KOPT-K1 (cell line): ENCODE data around the gene ANKZF1.
A peak's percentile ranks its signal among the peaks of the same experiment; 100 is the strongest.

Source experiments
- H3K27ac ChIP-seq: fragments of 200-600 bp; sonication (generic); 2 replicates; pipeline ENCODE4 v1.5.1; 2016; ENCODE audit warnings: antibody characterized with exemption, mild to moderate bottlenecking, low read depth, low read length; ENCODE audit not compliant: poor library complexity, severe bottlenecking
- H3K36me3 ChIP-seq: fragments of 200-600 bp; sonication (generic); 2 replicates; pipeline ENCODE4 v1.5.1; 2017; ENCODE audit warnings: antibody characterized with exemption, mild to moderate bottlenecking, low read length, moderate library complexity; ENCODE audit not compliant: insufficient read depth
- H3K9me3 ChIP-seq: fragments of 200-600 bp; sonication (generic); 2 replicates; pipeline ENCODE4 v1.5.1; 2017; ENCODE audit warnings: antibody characterized with exemption, low read length, mild to moderate bottlenecking; ENCODE audit not compliant: insufficient read depth, poor library complexity, severe bottlenecking

ANKZF1 gene

DNA sequence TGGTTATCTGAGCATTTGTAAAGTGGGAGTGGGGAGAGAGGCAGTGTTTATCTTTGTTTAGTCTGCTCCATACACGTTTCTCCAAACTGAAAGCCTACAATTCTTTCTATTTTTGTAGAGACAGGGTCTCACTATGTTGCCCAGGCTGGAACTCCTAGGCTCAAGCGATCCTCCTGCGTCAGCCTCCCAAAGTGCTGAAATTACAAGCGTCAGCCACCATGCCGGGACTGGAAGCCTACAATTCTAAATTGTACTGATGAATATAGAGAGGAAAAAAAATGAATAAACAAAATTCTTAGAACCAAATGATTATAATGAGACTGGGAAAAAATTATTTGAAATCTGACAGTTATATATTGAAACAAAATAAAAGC lies 24.5 kb upstream of the ANKZF1 start:
- no peaks in the 10 kb centered on the region for H3K9me3 ChIP-seq
- no peak overlapping the region for H3K27ac ChIP-seq
- H3K36me3 ChIP-seq = peaks cover 21% of the 10 kb centered on the region; the same call in 1 of the 2 replicates

GRCh38 chr2:219205981-219206327 lies 23.7 kb upstream of the ANKZF1 start:
- Histone ChIP-seq H3K27ac (peak overlapping the region; percentile 84), H3K36me3 (peaks cover 25% of the 10 kb centered on the region; the same call in 1 of the 2 replicates), H3K9me3 (no peaks in the 10 kb centered on the region)

- peak within 1 kb of the TSS; percentile 84 for H3K27ac ChIP-seq
- no peaks in the 10 kb centered on the region for H3K9me3 ChIP-seq
- peaks cover 25% of the 10 kb centered on the region; the same call in 1 of the 2 replicates for H3K36me3 ChIP-seq
Measured at GRCh38 chr2:219206328-219207133, 23.1 kb upstream of the ANKZF1 start, which contains the start of gene ZFAND2B. Gene ZFAND2B, plus strand, starts transcription at chr2:219206782. Its CDS starts 206 bp downstream, at chr2:219206988.

- H3K9me3 ChIP-seq = no peaks in the 10 kb centered on the region
- H3K36me3 ChIP-seq = peaks cover 29% of the 10 kb centered on the region; the same call in 1 of the 2 replicates
- peak overlapping the region; percentile 84 for H3K27ac ChIP-seq
Measured at GRCh38 chr2:219207134-219207883, 22.3 kb upstream of the ANKZF1 start.

GRCh38 chr2:219207884-219208740 lies 21.5 kb upstream of the ANKZF1 start:
- peaks cover 36% of the 10 kb centered on the region; the same call in 1 of the 2 replicates for H3K36me3 ChIP-seq
- no peaks in the 10 kb centered on the region for H3K9me3 ChIP-seq
- H3K27ac ChIP-seq = peak overlapping the region; percentile 84

DNA sequence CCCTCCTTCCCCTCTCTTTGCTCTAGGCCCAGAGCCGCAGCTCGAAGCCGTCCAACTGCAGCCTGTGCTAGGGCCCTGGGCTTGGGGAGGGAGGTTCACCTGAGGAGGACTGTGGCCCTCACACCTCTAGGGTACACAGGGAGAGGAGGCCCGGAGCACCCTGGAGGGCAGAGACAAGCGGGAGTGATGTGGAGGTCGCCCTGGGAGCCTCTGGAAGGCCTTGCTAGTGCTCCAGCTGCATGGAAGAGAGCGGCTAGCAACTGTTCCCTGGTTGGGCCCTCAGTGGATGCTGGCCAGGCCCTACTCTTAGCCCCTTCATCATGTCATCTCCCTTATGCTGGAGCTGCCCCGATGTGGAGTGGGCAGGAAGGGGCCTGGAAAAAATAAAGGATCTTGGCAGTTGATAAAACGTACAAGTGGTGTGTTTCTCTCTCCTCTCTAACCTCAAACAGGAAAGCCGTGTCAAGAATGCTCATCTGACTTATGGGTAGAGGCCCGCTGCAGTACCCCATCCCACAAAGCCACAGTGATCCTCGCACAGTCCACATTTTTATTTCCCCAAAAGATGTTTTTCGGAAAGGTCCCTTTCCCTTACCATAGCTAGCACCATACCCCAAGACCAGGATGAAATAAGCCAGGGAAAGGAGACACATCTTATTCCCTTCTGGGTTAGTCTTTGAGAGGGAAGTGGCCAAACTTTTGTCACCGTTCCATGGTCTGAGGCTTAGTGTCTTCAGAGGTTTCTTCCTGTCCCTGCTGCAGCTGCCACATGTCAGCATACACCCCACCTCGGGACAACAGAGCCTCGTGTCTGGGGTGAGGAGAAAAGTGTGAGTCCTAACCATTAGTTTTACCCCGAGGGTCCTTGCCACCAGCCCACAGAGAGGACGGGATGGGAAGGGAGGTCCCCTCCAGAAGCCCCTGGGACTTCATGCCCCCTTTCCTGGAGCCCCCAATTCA lies 20.1 kb upstream of the ANKZF1 start:
- H3K36me3 ChIP-seq = peaks cover 48% of the 10 kb centered on the region; the same call in 1 of the 2 replicates
- H3K9me3 ChIP-seq = no peaks in the 10 kb centered on the region
- H3K27ac ChIP-seq = peak overlapping the region; percentile 84

- H3K36me3 ChIP-seq = peaks cover 53% of the 10 kb centered on the region; the same call in 1 of the 2 replicates
- H3K27ac ChIP-seq = peak overlapping the region; percentile 84
- no peaks in the 10 kb centered on the region for H3K9me3 ChIP-seq
Measured at GRCh38 chr2:219210196-219210885, 19.3 kb upstream of the ANKZF1 start.

DNA sequence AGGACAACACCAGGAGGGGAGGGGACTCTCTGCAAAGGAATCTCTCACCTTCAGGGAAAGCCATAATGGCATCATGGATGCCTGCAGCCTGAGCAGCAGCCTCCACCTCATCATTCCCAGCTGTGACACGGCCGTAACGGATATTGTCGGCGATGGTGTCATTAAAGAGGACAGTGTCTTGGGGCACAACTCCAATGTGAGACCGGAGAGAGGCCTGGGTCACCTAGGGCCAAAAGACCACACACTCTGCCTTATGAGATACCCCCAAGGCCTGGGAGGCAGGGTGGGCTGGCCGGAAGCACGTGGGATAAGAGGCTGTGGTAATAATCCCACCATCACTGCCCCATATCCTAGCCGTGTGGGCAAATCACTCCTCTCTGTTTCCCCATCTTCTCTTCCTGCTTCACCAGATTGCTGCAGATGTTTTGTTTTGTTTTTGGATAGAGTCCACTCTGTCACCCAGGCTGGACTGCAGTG lies 18.7 kb upstream of the ANKZF1 start:
- Histone ChIP-seq H3K27ac (peak overlapping the region; percentile 84), H3K36me3 (peaks cover 53% of the 10 kb centered on the region; the same call in 1 of the 2 replicates), H3K9me3 (no peaks in the 10 kb centered on the region)

- H3K9me3 ChIP-seq = no peaks in the 10 kb centered on the region
- peaks cover 49% of the 10 kb centered on the region; the same call in 1 of the 2 replicates for H3K36me3 ChIP-seq
- H3K27ac ChIP-seq = no peak overlapping the region
Measured at GRCh38 chr2:219213026-219213415, 16.6 kb upstream of the ANKZF1 start.

DNA sequence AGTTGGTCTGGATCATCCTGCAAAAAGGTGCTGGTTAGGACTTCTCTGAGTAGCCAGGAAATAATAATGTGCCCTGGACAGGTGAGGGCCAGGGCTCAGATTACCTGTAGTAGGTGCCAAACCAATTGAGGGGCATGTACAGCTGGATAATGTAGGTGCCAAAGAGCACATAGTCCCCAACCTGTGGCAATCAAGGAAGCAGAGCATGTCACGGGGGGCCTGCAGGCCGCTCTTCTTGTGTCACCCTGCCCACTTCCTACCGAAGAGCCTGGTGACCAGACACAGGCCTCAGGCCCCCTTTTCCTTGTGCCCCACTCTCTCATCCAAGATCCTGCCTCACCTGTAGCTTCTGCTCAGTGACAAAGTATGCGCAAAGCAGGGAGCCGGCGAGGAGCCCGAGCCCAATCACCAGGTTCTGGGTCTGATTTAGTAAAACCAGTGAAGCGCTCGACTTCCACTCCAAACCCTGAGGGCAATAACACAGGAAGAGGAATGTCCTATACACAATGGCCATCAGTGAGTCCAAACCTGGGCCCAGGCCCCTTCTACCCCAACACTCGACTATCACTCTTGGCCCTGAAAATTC lies 16.0 kb upstream of the ANKZF1 start:
- Histone ChIP-seq H3K27ac (no peak overlapping the region), H3K36me3 (peaks cover 43% of the 10 kb centered on the region; the same call in 1 of the 2 replicates)

DNA sequence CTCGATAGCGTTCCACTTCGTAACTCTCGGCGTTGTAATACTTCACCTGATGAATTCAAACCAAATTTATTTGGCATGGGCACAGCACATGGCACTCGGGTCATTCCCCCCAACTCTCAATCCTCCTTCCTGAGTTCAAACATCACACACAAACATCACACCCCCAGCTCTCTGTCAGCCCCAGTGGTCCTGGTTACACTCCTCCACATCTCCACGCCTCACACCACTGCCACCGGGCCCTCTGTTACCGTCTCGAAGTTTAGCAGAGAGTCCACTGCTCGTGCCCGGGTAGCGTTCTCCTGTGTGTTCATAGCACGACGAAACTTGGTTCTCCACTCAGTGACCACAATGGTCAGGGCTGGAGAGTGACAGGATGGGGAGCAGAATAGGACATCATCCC lies 15.5 kb upstream of the ANKZF1 start:
- no peaks in the 10 kb centered on the region for H3K9me3 ChIP-seq
- H3K36me3 ChIP-seq = peaks cover 37% of the 10 kb centered on the region; the same call in 1 of the 2 replicates
- no peak overlapping the region for H3K27ac ChIP-seq

More for the DNA sequence above, 16.0 kb upstream of the ANKZF1 start:
- H3K9me3 ChIP-seq = no peaks in the 10 kb centered on the region

- Histone ChIP-seq H3K9me3 (no peaks in the 10 kb centered on the region), H3K27ac (no peak overlapping the region), H3K36me3 (peaks cover 38% of the 10 kb centered on the region; the same call in 1 of the 2 replicates)
Measured at GRCh38 chr2:219214786-219215185, 14.8 kb upstream of the ANKZF1 start.
